Kidney tubule cell (primary cell): ENCODE data around the gene NAALADL2.
"Not testable (repeated sequence)": the region's sequence is repeated elsewhere in the genome, so short reads cannot be mapped to it uniquely, and the experiment has no call there.

Experiments used
- DNase-seq: peaks from one replicate; pipeline ENCODE4 v3.0.0-alpha.2; 2018; ENCODE audit warnings: low spot score

NAALADL2 gene

DNA sequence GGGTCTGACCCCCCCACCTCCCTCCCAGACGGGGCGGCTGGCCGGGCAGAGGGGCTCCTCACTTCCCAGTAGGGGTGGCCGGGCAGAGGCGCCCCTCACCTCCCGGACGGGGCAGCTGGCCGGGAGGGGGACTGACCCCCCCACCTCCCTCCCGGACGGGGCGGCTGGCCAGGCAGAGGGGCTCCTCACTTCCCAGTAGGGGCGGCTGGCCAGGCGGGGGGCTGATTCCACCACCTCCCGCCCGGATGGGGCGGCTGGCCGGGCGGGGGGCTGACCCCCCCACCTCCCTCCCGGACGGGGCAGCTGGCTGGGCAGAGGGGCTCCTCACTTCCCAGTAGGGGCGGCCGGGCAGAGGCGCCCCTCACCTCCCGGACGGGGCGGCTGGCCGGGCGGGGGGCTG lies 272.7 kb downstream of the NAALADL2 start:
- DNase-seq, result not testable (repeated sequence)

DNA sequence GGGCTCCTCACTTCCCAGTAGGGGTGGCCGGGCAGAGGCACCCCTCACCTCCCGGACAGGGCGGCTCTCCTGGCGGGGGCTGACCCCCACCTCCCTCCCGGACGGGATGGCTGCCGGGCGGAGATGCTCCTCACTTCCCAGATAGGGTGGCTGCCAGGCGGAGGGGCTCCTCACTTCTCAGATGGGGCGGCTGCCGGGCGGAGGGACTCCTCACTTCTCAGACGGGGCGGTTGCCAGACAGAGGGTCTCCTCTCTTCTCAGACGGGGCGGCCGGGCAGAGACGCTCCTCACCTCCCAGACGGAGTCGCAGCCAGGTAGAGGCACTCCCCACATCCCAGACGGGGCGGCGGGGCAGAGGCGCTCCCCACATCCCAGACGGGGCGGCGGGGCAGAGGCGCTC lies 273.6 kb downstream of the NAALADL2 start:
- not testable (repeated sequence) for DNase-seq

DNA sequence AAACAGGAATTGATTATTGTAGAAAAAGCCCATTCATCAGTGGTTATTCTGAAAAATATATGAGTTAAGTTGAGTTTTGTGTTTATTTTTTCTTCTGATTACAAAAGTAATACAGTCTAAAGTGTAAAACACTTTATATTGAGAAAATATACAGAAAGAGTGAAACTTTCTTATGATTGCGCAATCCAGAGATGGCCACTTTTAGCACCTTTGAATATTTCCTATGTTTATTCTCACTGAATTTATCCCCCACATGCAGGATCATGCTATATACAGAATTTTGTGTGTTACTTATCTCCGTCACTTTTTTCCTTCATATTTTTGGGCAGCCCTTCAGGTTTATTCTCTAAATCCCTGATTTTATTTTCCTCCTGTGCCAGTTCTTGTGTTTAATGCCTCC lies 285.2 kb downstream of the NAALADL2 start:
- DNase-seq, result no peak

DNA sequence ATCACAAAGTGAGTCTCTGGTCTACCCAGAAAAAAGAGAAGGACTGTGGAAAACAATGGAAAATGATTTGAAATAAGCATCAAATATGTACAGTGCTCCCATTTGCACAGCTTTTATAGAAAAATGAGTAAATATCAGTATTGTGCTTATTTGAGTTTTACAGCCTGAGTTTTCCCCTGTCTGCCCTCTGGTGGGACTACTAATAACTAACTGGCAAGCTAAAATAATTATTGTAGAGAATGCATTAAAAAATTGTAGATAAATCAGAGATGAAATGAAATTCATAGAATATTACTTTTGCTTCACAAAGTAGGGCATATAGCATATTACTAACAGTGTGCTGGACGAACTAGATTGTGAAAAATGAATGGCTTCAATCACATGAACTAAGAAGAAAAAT lies 287.1 kb downstream of the NAALADL2 start:
- no peak for DNase-seq

DNA sequence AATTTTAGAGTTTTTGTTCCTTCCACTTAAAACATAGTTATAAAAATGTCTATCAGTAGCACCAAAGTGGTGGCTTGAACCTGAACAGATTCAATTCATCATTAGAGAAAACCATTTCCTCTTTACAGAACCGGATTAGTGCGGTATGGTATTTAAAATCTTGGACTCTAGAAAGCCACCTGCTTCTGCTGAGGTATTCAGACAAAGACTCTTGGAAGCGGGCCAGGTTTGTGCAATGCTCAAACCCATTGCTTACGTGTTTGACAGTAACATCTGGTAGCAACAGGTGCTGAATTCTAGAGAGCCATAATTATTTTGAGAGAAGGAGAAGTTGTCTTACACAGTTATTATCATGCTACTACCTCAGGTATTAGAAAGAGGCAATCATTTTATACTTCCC lies 290.5 kb downstream of the NAALADL2 start:
- peak; percentile 76 for DNase-seq

DNA sequence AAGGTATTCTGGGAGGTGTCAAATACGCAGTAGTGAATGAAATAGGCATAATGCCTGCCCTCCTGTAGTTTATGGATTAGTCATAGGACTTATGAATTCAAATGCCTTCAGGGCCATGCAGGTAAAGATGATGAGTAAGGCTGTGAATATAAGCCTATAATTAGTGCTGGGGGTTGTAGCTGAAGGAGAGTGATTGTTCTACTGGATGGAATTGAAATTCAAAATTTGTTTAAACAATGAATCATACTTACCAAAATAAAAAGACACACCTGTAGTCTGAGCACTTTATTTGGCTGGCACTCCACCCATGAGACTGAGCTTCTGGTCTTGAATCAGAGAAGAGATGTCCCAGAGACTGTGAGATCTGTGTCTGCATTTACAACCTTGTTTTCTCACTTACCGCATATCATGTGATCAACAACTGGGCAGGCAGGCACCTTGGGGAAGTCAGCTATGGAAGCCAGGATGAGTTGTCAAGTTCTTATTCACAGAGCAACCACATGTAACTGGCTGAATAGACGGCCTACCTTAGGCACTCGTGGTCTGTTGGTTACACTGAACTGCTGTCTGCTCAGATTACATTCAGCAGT lies 291.8 kb downstream of the NAALADL2 start:
- DNase-seq, result peak; percentile 91

DNA sequence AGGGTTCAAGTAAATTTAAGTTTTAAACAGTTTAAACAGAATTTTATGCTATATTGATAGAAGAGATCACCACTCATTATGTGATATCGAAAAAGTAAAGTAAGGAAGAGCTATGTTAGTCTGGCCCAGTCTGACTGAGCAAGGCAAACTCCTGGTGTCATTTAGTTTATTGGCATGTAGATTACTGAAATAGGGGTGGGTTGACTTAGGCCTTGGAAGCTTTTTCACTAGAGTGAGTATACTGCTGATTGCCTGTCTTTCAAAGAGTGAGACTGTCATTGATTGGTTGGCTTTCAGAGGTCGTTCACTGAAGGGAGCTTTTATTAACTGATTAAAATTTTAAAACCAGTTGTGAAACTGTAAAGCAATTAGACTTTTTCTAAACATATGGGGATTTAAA lies 294.5 kb downstream of the NAALADL2 start:
- DNase-seq, result no peak

DNA sequence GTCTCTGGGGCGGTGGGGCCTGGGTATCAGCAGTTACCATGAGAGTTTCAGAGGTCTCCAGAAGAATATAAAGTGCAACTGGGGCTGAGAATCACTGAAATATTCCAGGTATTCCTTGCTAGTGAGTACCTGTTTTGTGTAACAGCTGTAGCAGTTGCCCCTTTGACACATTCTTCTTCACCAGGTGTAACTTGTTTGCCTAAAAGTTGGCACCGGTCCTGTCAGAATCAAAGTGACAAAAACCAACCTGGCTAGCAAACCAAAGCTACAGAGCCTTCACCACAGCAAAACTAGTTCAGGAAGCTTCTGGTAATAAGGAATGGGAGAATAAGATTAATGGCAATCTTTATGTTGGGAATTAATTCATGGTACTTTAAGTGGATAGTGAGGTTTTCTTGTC lies 296.0 kb downstream of the NAALADL2 start:
- DNase-seq, result no peak

DNA sequence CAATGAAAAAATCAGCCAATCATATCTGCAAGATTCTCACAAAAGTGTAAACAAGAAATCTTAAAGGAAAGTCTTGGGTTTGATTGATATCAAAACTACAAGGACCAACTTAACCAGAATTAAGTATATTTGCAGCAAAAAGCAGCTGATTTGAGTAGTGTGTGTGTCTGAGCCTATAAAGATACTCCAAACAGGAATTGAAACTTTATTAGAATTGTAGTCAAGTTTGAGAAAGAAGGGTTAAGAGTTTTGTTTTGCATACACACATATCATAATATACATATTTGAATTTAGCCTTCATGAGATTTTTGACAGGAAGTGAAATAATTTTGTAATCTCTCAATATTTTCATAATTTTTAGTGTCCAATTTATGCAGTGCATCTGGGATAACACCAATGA lies 300.1 kb downstream of the NAALADL2 start:
- DNase-seq, result no peak

DNA sequence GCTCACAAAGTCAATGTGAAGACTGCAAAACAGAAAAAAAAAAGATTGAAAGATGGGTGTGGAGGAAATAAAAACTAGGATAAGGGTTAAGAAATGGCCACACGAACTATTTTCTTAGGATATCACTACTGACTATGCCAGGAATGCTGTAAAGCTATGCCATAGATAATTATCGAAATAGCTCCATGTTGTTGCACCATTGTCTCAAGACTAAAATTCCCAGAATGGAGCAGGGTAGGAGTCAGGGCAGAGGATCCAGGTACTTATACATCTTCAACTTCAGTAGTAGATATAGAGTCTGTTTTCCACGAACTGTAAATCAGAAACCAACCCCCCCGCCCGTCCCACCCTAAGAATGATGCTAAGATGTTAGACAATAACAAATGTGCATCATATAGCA lies 302.2 kb downstream of the NAALADL2 start:
- no peak for DNase-seq

DNA sequence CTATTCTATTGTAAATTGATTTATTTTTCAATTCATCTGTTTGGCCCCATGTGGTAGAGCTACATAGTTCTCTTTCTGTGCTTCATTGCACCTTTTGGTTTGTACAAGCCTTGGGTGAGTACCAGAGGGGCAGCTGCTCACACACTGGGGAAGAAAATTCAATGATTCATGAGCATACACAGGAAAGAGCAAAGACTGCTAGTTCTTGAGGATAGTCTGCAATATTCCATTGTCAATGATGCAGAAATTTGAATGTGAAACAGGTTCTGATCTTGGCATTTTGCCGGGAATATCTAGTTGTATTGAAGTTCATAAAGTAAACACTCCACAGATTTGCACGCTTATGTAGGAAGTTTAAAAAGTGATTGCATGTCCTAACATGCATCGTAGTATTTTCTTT lies 304.6 kb downstream of the NAALADL2 start:
- peak; percentile 52 for DNase-seq

DNA sequence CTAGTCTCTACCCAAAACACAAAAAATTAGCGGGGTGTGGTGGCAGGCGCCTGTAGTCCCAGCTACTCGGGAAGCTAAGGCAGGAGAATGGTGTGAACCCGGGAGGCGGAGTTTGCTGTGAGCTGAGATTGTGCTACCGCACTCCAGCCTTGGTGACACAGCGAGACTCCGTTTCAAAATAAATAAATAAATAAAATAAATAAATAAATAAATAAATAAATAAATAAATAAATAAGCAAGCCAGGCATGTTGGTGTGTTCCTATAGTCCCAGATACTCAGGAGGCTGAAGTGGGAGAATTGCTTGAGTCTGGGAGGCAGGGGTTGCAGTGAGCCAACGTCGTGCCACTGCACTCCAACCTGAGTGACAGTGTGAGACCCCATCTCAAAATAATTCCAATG lies 314.0 kb downstream of the NAALADL2 start:
- not testable (repeated sequence) for DNase-seq

DNA sequence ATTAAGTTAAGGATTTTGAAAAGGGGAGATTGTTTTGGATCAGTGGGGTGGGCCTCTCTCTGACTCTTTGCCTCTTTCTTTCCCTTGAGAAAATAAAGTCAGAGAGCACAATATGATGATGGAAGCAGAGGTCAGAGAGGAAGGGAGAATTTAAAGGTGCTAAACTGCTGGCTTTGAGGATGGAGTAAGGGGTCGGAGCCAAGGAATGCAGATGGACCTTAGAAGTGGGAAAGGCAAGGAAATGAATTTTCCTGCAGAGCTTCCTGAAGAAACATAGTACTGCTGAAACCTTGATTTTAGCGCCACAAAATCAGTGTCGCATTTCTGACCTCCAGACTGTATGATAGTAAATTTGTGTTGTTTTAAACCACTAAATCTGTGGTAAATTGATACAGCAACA lies 317.4 kb downstream of the NAALADL2 start:
- no peak for DNase-seq

DNA sequence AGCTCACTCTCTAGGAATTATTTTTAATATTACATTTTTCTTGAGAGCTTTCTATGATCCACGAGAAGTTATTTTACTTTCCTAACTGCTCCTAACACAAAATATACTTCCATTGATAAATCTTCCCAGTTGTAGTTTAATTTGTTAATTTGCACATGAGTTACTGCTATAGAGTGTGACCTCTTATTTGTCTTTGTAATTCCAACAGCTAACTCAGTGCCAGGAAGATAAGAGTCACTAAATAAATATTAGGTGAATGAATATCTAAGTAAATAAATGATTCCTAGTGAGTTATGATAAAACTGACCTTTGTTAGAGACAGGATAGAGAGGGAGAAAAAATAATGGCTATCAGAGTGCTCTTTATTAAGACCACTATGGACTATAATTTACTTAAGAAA lies 319.9 kb downstream of the NAALADL2 start:
- DNase-seq, result peak; percentile 57

DNA sequence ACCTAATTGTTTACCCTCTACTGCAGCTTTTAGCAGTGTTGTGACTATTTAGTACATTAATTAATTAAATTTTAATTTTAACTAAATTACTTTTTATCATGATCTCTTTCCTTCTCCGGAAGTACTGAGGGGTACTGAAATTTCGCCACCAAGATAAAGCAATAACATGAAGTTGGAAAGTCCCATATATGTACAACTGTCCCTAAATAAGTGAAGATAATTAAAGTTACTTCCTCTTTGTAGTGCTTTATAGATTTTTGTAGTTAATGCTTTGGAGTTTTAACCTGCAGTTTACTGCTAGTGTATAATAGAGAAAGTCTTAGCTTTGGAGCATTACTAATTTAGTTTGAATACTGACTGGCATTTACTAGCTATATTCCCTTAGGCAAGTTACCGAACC lies 325.3 kb downstream of the NAALADL2 start:
- DNase-seq, result no peak

DNA sequence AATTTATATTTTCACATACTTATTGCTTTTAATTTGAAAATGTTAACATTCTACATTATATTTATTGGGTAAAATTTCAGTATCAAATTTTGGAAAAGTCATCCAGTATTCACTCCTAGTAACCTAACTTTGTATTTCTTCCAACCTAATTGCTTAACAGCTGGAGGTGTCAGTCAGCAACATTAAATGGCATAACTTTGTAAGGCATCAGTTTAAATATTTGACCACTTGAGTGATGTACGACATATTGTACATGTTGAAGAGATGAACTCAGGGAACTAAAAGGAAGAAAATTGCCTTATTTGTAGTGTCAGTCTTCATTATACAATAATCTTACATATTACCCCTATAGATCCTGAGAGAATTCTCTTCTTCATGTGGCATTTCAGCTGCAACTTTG lies 326.8 kb downstream of the NAALADL2 start:
- no peak for DNase-seq

DNA sequence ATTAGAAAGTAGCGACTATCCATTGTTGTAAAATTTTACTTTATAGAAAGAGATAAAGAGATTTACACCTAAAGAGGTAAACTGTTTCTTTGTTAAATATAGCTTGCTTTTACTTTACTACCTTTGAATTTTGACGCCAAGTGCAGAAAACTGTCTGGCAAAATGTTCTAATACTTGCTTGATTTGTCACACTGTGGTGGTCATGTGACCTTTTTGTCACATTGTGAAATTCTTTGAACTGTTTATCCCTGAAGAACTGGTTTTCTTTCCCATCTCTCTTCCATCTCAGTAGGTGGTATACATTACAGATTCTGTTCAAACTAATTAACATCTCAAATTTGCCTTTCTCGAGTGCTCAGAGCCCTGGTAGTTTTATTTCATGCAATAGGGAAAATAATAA lies 327.4 kb downstream of the NAALADL2 start:
- peak; percentile 13 for DNase-seq

DNA sequence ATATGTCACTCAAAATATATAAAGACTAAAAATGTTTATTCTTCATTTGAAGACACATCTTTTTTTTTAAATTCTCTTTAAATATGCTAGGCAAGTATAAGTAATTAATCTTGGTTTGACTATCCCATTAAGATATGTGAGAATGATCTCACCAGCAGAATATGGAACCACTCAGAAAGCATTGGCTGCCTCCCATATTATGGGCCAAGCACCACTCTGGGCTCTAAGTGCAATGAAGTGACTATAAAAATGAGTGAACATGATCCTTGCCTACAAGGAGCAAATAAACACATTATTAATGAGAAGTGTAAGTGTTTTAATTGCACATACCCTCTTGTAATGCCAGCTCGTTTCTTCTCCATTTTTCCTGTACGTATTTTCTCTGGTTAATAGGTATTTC lies 328.5 kb downstream of the NAALADL2 start:
- DNase-seq, result no peak

DNA sequence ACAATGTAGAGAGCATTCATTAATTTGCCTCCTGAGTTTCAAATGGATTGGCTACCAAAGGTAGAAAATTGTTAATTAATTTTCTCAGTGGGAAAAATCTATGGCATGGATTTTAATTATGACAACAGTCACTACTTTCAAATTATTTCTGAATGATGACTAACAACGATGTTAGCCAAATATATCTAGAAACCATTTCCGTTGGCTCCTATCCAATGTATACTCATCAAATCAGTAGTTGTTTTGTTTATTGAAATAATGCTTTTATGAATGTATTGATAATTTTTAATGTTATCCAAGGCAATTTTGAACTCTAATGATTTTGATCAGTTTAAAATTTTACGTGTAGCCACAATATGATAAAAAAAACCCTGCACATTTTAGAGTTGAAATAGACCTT lies 333.4 kb downstream of the NAALADL2 start:
- no peak for DNase-seq

DNA sequence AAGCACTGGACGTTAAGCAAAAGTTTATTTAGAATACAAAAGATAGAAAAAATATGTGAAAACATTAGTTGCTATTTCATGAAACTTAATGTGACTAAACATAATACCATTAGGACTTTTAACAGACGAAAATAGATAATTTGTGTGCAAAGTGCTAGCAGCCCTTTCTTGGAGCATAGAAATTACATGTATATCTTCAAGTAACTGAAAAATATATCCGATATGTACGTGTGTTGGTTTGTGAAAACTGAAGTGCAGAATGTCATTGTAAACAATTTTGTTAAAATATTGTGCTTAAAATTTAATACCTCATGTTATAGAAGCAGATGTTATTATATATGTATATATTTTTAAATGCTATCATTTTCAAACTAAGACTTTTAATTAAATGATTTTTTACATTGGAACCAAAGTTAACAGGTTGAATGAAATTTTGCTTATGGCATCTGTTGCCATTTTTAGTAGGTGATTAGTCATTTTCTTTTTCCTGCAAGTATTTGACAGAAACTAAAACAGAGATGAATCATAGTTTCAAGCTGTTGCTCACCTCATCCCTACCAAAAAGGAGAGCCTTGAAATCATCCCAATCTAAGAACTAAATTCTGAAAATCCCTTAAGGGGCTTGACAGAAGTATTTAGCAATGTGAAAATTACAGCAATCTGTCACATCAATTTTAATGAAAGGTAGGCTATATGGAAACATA lies 334.8 kb downstream of the NAALADL2 start:
- peak; percentile 80 for DNase-seq

DNA sequence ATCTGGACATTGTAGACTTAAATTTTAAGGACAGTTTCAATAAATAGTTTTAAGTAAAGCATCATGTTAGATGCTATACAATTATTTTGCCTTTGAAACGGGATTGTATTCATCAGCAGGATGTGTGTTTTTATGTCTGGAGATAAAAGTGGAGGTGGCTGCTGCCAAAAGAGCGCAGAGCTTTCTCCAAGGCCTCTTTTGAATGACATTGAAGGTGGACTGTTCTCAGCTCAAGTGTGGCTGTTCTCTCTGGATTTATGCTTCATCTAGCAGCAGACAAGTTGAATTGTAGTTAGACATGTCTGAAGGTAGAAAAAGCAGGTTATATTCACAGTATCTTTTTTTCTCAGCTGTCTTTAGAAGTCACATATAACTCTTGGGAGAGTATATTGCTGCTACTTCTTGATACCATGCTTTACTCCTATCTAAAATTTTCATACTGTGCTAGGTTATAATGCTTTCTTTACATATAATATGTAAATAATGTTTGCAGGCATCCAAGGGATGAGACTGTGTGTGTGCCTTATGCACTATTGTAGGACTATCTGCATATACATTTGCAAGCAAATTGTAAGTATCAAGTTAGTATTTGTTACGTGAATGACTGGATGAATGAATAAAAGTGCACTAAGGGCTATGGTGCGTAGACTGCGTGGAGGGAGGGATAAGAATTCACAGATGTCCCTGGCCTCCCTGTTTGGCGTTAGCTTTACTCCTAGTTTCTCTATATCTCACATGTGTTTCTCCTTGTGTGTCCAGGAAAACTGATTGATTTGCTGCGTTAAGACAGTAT lies 340.1 kb downstream of the NAALADL2 start:
- no peak for DNase-seq

DNA sequence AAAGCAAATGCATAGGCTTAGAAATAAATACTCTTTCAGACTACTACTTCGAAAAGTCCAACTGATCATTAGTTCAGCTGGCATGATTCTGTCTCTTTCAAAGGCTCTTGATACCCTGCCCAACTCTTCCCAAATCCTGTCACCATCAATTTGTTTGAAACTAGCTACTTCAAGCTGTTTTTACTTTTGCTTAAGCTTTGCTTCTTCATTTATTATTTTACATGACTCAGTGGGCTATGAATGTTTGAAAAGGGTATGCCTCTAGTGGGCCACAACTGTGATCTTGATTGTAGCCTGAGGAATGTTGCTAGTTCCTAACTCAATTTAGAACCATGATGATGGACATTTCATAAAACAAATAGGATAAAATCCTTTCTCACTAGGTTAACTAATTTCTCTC lies 340.8 kb downstream of the NAALADL2 start:
- DNase-seq, result peak; percentile 16

DNA sequence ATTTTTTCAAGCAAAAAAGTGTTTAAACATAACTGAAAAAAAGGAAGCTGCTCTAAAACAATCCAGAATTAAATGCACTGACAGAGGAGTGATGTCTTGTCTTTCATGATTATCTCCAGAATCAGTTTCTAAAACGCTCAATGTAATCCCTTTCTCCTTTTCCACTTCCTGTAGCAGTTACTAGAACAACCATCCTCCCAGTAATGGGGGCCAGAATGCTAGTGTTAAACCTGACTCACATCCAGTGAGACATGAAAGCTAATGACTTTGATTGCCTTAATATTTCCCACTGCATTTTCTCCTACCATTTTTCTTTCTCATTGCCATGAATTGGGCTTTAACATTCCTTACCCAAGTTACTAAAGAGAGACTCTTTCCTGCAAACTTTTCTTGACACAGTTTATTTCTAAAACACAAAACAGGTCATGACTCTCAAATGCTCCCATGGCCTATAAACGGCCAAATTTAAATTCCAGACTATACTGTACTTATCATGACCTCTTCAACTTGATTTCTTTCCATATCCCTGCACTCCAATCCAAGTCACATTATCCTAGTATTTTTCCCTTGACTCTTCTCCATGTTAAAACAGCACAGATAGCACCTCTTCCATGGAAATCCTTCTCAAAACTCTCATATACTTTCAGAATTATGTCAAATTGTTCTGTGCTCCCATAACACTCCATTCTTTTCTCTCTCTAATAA lies 341.4 kb downstream of the NAALADL2 start:
- DNase-seq, result peak; percentile 30
